Activated naive CD4-positive, alpha-beta T cell treated with anti-CD3 and anti-CD28 coated beads, Interleukin-2, amount 10 ng/mL, durations not matched to agents 7 days and 5 days (primary cell): ENCODE measurements around the gene OXCT1.
"Not testable (repeated sequence)": the region's sequence is repeated elsewhere in the genome, so short reads cannot be mapped to it uniquely, and the experiment has no call there.

Experiments
- CTCF ChIA-PET: fragments of 350-600 bp; sonication (Branson Sonifier 250); formaldehyde crosslinking; loops from one replicate; lab custom pipeline; 2021; ENCODE audit warnings: antibody characterized with exemption; lab: Charles Lee
- DNase-seq: peaks from one replicate; pipeline ENCODE4 v3.0.0-alpha.2; 2020
- H3K27ac Mint-ChIP-seq: one replicate; pipeline ENCODE4 v1.8.0; 2021; ENCODE audit warnings: mild to moderate bottlenecking, moderate library complexity, mixed read lengths
- H3K27me3 Mint-ChIP-seq: one replicate; pipeline ENCODE4 v1.8.0; 2021; ENCODE audit warnings: mild to moderate bottlenecking, mixed read lengths
- H3K36me3 Mint-ChIP-seq: one replicate; pipeline ENCODE4 v1.8.0; 2021; ENCODE audit warnings: mixed read lengths
- H3K4me1 Mint-ChIP-seq: one replicate; pipeline ENCODE4 v1.8.0; 2021; ENCODE audit warnings: mixed read lengths
- H3K4me3 Mint-ChIP-seq: one replicate; pipeline ENCODE4 v1.8.0; 2021; ENCODE audit warnings: mild to moderate bottlenecking, moderate library complexity, mixed read lengths
- H3K9me3 Mint-ChIP-seq: one replicate; pipeline ENCODE4 v1.8.0; 2021; ENCODE audit warnings: mixed read lengths

The OXCT1 gene

DNA sequence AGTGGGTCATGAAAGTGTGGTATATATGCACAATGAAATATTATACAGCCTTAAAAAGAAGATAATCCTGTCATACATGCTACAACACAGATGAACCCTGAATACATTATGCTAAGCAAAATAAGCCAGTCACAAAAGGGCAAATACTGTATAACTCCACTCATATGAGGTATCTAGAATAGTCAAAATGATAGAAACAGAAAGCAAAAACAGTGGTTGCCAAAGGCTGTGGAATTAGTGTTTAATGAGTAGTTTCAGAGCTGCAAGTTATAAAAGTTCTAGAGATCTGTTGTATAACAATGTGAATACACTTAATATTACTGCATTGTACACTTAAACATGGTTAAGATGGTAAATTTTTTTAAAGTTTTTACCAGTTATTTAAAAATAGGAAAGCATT, 135.0 kb downstream of the OXCT1 start:
- Mint-ChIP-seq H3K36me3 (peaks cover 48% of the 10 kb centered on the region), H3K9me3 (no peaks in the 10 kb centered on the region), H3K27ac (no peak overlapping the region), H3K27me3 (no peaks in the 10 kb centered on the region), H3K4me3 (no peak overlapping the region), H3K4me1 (no peaks in the 10 kb centered on the region)
- CTCF ChIA-PET: interaction anchor here (0.9 kb wide), 1 partner anchor 121 kb away, joined by 3 read pairs; no protein-coding TSS in a partner anchor
- no peak for DNase-seq

GRCh38 chr5:41729381-41729780, 140.8 kb downstream of the OXCT1 start:
- H3K36me3 Mint-ChIP-seq: peaks cover 26% of the 10 kb centered on the region
- not testable (repeated sequence) for DNase-seq, H3K4me3 Mint-ChIP-seq

DNA sequence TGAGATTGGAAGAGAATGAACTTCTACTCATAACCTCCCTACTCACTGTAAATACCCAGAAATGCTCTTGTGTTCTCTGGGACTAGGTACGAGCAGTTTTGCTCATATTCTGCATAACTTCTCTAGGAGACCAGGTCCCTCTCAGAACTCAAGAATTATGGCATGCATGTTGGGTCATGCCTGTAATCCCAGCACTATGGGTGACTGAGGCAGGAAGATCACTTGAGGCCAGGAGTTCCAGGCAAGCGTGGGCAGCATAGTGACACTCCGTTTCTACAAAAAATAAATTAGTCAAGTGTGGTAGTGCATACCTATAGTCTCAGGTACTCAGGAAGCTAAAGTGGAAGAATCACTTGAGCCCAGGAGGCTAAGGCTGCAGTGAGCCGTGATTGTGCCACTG, 141.9 kb downstream of the OXCT1 start:
- Mint-ChIP-seq H3K9me3 (no peaks in the 10 kb centered on the region), H3K27me3 (peaks cover 5% of the 10 kb centered on the region), H3K27ac (no peak overlapping the region), H3K4me3 (no peak overlapping the region), H3K4me1 (no peaks in the 10 kb centered on the region), H3K36me3 (peaks cover 26% of the 10 kb centered on the region)
- CTCF ChIA-PET: interaction anchor here (0.7 kb wide), 1 partner anchor 11 kb away, joined by 3 read pairs; no protein-coding TSS in a partner anchor
- no peak for DNase-seq

More at GRCh38 chr5:41729381-41729780, 140.8 kb downstream of the OXCT1 start:
- H3K27ac Mint-ChIP-seq, CTCF ChIA-PET, H3K4me1 Mint-ChIP-seq, H3K9me3 Mint-ChIP-seq, H3K27me3 Mint-ChIP-seq: not testable (repeated sequence)

- DNase-seq: no peak
- no peaks in the 10 kb centered on the region for H3K36me3 Mint-ChIP-seq
- H3K27ac Mint-ChIP-seq: no peak overlapping the region
- peaks cover 9% of the 10 kb centered on the region for H3K27me3 Mint-ChIP-seq
- H3K9me3 Mint-ChIP-seq: no peaks in the 10 kb centered on the region
- no peaks in the 10 kb centered on the region for H3K4me1 Mint-ChIP-seq
- CTCF ChIA-PET: no interaction called here
- no peak overlapping the region for H3K4me3 Mint-ChIP-seq
Observed at GRCh38 chr5:41722359-41722950, 147.8 kb downstream of the OXCT1 start.

- no peaks in the 10 kb centered on the region for H3K36me3 Mint-ChIP-seq
- H3K27me3 Mint-ChIP-seq: peaks cover 9% of the 10 kb centered on the region
- CTCF ChIA-PET: interaction anchor here (0.7 kb wide), 1 partner anchor 336 kb away, joined by 3 read pairs; no protein-coding TSS in a partner anchor
- H3K4me1 Mint-ChIP-seq: no peaks in the 10 kb centered on the region
- DNase-seq: no peak
- H3K4me3 Mint-ChIP-seq: no peak overlapping the region
- no peaks in the 10 kb centered on the region for H3K9me3 Mint-ChIP-seq
- no peak overlapping the region for H3K27ac Mint-ChIP-seq
Observed at GRCh38 chr5:41721516-41721915, 148.7 kb downstream of the OXCT1 start.

DNA sequence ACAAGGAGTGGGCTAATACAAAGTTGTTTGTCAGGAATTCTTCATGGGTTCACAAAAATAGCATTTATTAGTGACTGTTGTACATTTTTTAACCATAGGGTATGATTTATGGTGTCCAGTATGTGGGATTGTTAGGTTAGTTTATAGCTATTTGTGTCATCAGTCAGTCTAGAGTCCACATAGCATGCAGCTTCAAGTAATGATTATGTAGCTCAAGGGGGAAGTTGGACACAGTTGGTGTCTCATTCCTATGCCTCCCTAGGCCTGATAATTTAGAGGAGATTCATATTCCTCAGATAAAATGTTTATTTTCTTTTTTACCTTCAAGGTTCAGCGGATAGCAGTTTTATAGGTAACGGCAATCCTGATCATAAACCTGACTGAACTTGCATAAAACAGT, 153.8 kb downstream of the OXCT1 start:
- CTCF ChIA-PET: no interaction called here
- Mint-ChIP-seq H3K4me1 (no peaks in the 10 kb centered on the region), H3K27me3 (no peaks in the 10 kb centered on the region), H3K36me3 (no peaks in the 10 kb centered on the region), H3K27ac (no peak overlapping the region), H3K4me3 (no peak overlapping the region), H3K9me3 (peaks cover 2% of the 10 kb centered on the region)
- DNase-seq: no peak

DNA sequence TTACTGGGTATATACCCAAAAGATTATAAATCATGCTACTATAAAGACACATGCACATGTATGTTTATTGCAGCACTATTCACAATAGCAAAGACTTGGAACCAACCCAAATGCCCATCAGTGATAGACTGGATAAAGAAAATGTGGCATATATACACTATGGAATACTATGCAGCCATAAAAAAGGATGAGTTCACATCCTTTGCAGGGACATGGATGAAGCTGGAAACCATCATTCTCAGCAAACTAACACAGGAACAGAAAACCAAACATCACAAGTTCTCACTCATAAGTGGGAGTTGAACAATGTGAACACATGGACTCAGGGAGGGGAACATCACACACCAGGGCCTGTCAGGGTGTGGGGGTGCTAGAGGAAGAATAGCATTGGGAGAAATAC, 155.8 kb downstream of the OXCT1 start:
- H3K27me3 Mint-ChIP-seq, H3K4me1 Mint-ChIP-seq, H3K36me3 Mint-ChIP-seq, CTCF ChIA-PET, DNase-seq, H3K9me3 Mint-ChIP-seq, H3K27ac Mint-ChIP-seq, H3K4me3 Mint-ChIP-seq: not testable (repeated sequence)

DNA sequence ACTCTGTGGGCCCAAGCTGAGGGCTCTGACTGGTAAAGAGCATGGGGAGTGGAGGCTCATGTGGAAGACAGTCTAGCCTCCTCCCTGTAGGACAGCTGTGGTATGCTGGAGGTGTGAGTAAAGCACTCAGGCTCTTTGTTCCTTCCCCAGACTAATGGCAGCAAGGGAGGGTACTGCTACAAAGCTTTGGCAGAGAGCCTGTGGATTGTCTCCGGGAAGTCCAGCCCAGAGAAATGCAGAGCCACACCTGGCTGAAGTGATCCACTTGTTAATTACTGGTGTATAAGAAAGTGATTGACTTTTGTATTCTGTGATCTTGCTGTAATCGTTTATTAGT, 161.7 kb downstream of the OXCT1 start:
- H3K9me3 Mint-ChIP-seq: peaks cover 2% of the 10 kb centered on the region
- H3K36me3 Mint-ChIP-seq: no peaks in the 10 kb centered on the region
- CTCF ChIA-PET: interaction anchor here (1.2 kb wide), 1 partner anchor 133 kb away, joined by 4 read pairs; no protein-coding TSS in a partner anchor
- no peak for DNase-seq
- no peaks in the 10 kb centered on the region for H3K27me3 Mint-ChIP-seq
- H3K4me3 Mint-ChIP-seq: no peak overlapping the region
- H3K27ac Mint-ChIP-seq: no peak overlapping the region
- H3K4me1 Mint-ChIP-seq: no peaks in the 10 kb centered on the region

- Mint-ChIP-seq H3K9me3 (peaks cover 2% of the 10 kb centered on the region), H3K36me3 (no peaks in the 10 kb centered on the region), H3K4me3 (no peak overlapping the region), H3K27me3 (no peaks in the 10 kb centered on the region), H3K4me1 (no peaks in the 10 kb centered on the region), H3K27ac (no peak overlapping the region)
- CTCF ChIA-PET: interaction anchor here (0.7 to 1.3 kb wide), 4 partner anchors 9 to 349 kb away, joined by 3 to 4 read pairs (median 4); no protein-coding TSS in a partner anchor
- no peak for DNase-seq
Observed at GRCh38 chr5:41707853-41708603, 162.2 kb downstream of the OXCT1 start.

DNA sequence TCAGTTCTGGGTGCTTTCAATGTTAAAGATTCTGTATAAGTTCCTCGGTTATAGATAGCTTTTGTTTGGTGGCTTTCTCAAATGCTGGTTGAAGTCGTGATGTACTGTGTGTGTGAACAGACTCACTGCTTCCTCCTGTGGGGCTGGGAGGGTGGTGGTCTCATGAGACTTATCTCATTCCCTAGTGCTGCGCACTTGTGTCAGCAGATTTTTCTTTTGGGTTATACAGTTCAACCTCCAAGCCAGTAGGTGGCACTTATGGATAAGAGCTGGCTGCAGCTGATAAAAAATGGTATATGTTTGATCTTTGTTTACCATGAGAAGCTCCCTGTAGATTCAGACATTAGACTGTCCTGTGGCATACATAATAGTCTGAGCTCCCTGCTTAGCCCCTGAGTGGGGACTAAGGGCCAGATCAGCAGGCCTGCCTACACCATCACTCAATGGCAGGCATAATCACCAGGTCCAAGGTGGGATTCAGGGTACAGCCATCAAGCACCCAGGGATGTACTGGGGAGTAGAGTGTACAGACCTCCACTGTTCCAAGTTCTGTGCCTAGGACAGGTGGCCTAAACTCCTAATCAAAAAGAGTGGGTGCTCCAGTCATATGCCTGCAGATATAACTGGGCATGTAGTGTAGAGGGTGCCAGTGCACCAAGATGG, 174.2 kb downstream of the OXCT1 start:
- no peak for DNase-seq
- no peaks in the 10 kb centered on the region for H3K4me1 Mint-ChIP-seq
- H3K27ac Mint-ChIP-seq: no peak overlapping the region
- no peaks in the 10 kb centered on the region for H3K9me3 Mint-ChIP-seq
- no peaks in the 10 kb centered on the region for H3K36me3 Mint-ChIP-seq
- no peak overlapping the region for H3K4me3 Mint-ChIP-seq
- CTCF ChIA-PET: interaction anchor here (1.7 to 2.1 kb wide), 2 partner anchors 147 to 362 kb away, joined by 10 to 12 read pairs; no protein-coding TSS in a partner anchor
- H3K27me3 Mint-ChIP-seq: no peaks in the 10 kb centered on the region

DNA sequence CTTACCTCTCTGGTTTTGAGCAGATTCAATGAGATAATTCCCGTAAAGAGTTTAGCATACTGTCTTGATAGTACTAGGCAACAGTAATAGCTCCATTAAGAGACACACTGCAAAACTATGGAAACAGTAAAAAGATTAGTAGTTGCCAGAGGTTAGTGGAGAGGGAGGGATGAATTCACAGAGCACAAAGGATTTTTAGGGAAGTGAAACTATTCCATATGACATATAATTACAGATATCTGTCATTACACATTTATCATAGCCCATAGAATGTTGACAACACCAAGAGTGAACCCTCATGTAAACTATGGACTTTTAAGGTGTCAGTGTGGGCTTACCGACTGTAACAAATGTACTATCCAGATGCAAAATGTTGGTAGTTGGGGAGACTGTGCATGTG, 183.5 kb downstream of the OXCT1 start:
- Mint-ChIP-seq H3K27me3 (no peaks in the 10 kb centered on the region), H3K4me3 (no peak overlapping the region), H3K9me3 (no peaks in the 10 kb centered on the region), H3K27ac (no peak overlapping the region), H3K4me1 (no peaks in the 10 kb centered on the region), H3K36me3 (no peaks in the 10 kb centered on the region)
- CTCF ChIA-PET: no interaction called here
- DNase-seq: no peak

DNA sequence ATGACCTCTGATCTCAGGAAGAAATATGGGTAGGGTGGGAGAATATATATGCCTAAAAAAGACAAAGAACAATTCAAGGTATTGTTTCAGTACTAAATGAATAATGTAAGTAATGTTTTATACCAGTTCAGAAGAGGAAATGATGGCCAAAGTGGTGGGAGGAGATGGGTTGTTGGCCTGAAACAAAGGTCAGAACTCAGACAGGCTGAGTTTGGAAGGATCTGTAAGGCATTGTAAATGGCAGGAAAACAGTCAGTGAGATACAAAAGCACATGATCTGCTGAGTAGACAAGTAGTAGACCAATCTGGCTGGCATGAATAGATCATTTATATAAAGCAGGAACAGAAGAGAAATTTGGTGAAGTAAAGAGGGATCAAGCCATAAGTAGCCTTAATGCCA, 184.0 kb downstream of the OXCT1 start:
- no peaks in the 10 kb centered on the region for H3K36me3 Mint-ChIP-seq
- no peaks in the 10 kb centered on the region for H3K9me3 Mint-ChIP-seq
- CTCF ChIA-PET: no interaction called here
- DNase-seq: no peak
- H3K4me3 Mint-ChIP-seq: no peak overlapping the region
- H3K27ac Mint-ChIP-seq: no peak overlapping the region
- H3K4me1 Mint-ChIP-seq: no peaks in the 10 kb centered on the region
- no peaks in the 10 kb centered on the region for H3K27me3 Mint-ChIP-seq

DNA sequence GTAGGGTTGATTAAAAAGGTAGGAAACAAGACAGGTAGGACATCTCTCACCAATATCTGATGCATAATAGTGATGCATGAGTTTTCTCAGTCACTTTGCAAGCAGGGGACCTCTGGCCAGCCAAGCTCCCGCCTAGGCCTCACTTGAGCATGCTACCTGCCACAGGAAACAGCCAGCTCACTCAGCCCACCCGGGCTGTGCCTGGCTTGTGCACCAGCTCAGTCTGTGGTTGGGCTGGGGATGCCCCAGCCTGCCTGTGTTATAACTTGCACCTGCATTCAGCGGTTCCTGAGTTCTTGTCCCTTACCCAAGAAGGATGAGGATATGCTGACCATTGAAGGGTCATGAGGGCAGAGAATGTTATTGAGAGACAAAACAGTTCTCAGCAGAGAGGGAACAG, 187.0 kb downstream of the OXCT1 start:
- CTCF ChIA-PET: no interaction called here
- Mint-ChIP-seq H3K36me3 (no peaks in the 10 kb centered on the region), H3K4me3 (no peak overlapping the region), H3K27me3 (no peaks in the 10 kb centered on the region), H3K9me3 (no peaks in the 10 kb centered on the region), H3K4me1 (no peaks in the 10 kb centered on the region), H3K27ac (no peak overlapping the region)
- no peak for DNase-seq

GRCh38 chr5:41682641-41683040, 187.6 kb downstream of the OXCT1 start:
- no peak for DNase-seq
- H3K36me3 Mint-ChIP-seq: no peaks in the 10 kb centered on the region
- H3K9me3 Mint-ChIP-seq: no peaks in the 10 kb centered on the region
- H3K27me3 Mint-ChIP-seq: no peaks in the 10 kb centered on the region
- H3K4me1 Mint-ChIP-seq: no peaks in the 10 kb centered on the region
- CTCF ChIA-PET: no interaction called here
- H3K4me3 Mint-ChIP-seq: no peak overlapping the region
- H3K27ac Mint-ChIP-seq: no peak overlapping the region
